ENCODE measurements around the gene CD6. TPM values are rescaled to one million over a fixed set of nuclear protein-coding genes. Genes with fewer than 3 reads are reported as not detected.

CD6 gene
- polyA plus RNA-seq, 12 donors = 0.33 to 2.1 (median 0.81) TPM; not detected in 2

GRCh38 chr11:60934790-60935605, 36.5 kb upstream of the CD6 start:
- DNase-seq = no peak

GRCh38 chr11:60935676-60936442, 35.6 kb upstream of the CD6 start:
- no peak for DNase-seq

GRCh38 chr11:60936467-60937143, 34.9 kb upstream of the CD6 start:
- DNase-seq = no peak

- DNase-seq = no peak
Observed at GRCh38 chr11:60937144-60937527, 34.3 kb upstream of the CD6 start.

- no peak for DNase-seq
Observed at GRCh38 chr11:60937811-60938210, 33.7 kb upstream of the CD6 start.

- no peak for DNase-seq
Observed at GRCh38 chr11:60938500-60938899, 33.0 kb upstream of the CD6 start.

- DNase-seq = no peak
Observed at GRCh38 chr11:60939301-60939700, 32.2 kb upstream of the CD6 start.

GRCh38 chr11:60939855-60940254, 31.6 kb upstream of the CD6 start:
- DNase-seq = no peak

GRCh38 chr11:60941371-60942119, 29.9 kb upstream of the CD6 start:
- DNase-seq = no peak

- no peak for DNase-seq
Observed at GRCh38 chr11:60942219-60942618, 29.3 kb upstream of the CD6 start.

GRCh38 chr11:60942970-60943565, 28.4 kb upstream of the CD6 start:
- DNase-seq = no peak

- DNase-seq = no peak
Observed at GRCh38 chr11:60944490-60945294, 26.8 kb upstream of the CD6 start.

- no peak for DNase-seq
Observed at GRCh38 chr11:60945295-60945667, 26.2 kb upstream of the CD6 start.

GRCh38 chr11:60946601-60947264, 24.7 kb upstream of the CD6 start:
- no peak for DNase-seq

- DNase-seq = no peak
Observed at GRCh38 chr11:60947700-60948099, 23.8 kb upstream of the CD6 start.

- no peak for DNase-seq
Observed at GRCh38 chr11:60948250-60948649, 23.2 kb upstream of the CD6 start.

- no peak for DNase-seq
Observed at GRCh38 chr11:60950024-60950423, 21.5 kb upstream of the CD6 start.

- DNase-seq = no peak
Observed at GRCh38 chr11:60950933-60951605, 20.4 kb upstream of the CD6 start.

GRCh38 chr11:60951606-60951903, 19.9 kb upstream of the CD6 start:
- DNase-seq = no peak
